CD4-positive, alpha-beta T cell treated with Interferon gamma for 1 hour (primary cell): Measurements from ENCODE around the gene DAPK1.

Experiments used
- DNase-seq: peaks from one replicate; pipeline ENCODE4 v3.0.0-alpha.2; 2020

DAPK1 gene

GRCh38 chr9:87620731-87621322 is 123.2 kb downstream of the DAPK1 start:
- DNase-seq = no peak

- no peak for DNase-seq
Observed at GRCh38 chr9:87622098-87622497, 124.4 kb downstream of the DAPK1 start.

GRCh38 chr9:87622923-87623322 is 125.3 kb downstream of the DAPK1 start:
- no peak for DNase-seq

GRCh38 chr9:87628346-87628745 is 130.7 kb downstream of the DAPK1 start:
- DNase-seq = no peak

- no peak for DNase-seq
Observed at GRCh38 chr9:87629104-87629503, 131.4 kb downstream of the DAPK1 start.

GRCh38 chr9:87630266-87630665 is 132.6 kb downstream of the DAPK1 start:
- no peak for DNase-seq

GRCh38 chr9:87630846-87631245 is 133.2 kb downstream of the DAPK1 start:
- DNase-seq = no peak

GRCh38 chr9:87635656-87636501 is 138.2 kb downstream of the DAPK1 start:
- no peak for DNase-seq

- no peak for DNase-seq
Observed at GRCh38 chr9:87638292-87638691, 140.6 kb downstream of the DAPK1 start.

- DNase-seq = no peak
Observed at GRCh38 chr9:87639949-87640348, 142.3 kb downstream of the DAPK1 start.

- DNase-seq = no peak
Observed at GRCh38 chr9:87640385-87640795, 142.7 kb downstream of the DAPK1 start.

- DNase-seq = no peak
Observed at GRCh38 chr9:87641067-87641466, 143.4 kb downstream of the DAPK1 start.

- no peak for DNase-seq
Observed at GRCh38 chr9:87642330-87643106, 144.9 kb downstream of the DAPK1 start.

GRCh38 chr9:87643107-87643650 is 145.5 kb downstream of the DAPK1 start:
- no peak for DNase-seq

GRCh38 chr9:87643778-87644570 is 146.3 kb downstream of the DAPK1 start:
- DNase-seq = no peak

- no peak for DNase-seq
Observed at GRCh38 chr9:87644659-87645058, 147.0 kb downstream of the DAPK1 start.

- no peak for DNase-seq
Observed at GRCh38 chr9:87646546-87646945, 148.9 kb downstream of the DAPK1 start.

- DNase-seq = no peak
Observed at GRCh38 chr9:87647114-87647513, 149.4 kb downstream of the DAPK1 start.

- DNase-seq = no peak
Observed at GRCh38 chr9:87648606-87649005, 150.9 kb downstream of the DAPK1 start.

- DNase-seq = no peak
Observed at GRCh38 chr9:87650611-87651295, 153.1 kb downstream of the DAPK1 start.

- DNase-seq = no peak
Observed at GRCh38 chr9:87651431-87651830, 153.8 kb downstream of the DAPK1 start.

- DNase-seq = no peak
Observed at GRCh38 chr9:87653941-87654340, 156.3 kb downstream of the DAPK1 start.
